Thoracic aorta (tissue), 2 donors: ENCODE data around the gene NEDD4L. TPM values are rescaled to one million over a fixed set of nuclear protein-coding genes. Genes with fewer than 3 reads are reported as not detected.
A peak's percentile ranks its signal among the peaks of the same experiment; 100 is the strongest.

ENCODE experiments used
- ATAC-seq: fragments of 150-250 bp; one replicate; pipeline ENCODE4 v1.8.0; 2017; ENCODE audit warnings: low read depth; ENCODE audit not compliant: insufficient number of reproducible peaks, low FRiP score
- DNase-seq: peaks from one replicate; pipeline ENCODE4 v3.0.0-alpha.2; 2020; ENCODE audit warnings: low spot score
- H3K27ac ChIP-seq, 2 donors: fragments of 200-600 bp; sonication (generic); 1 replicate in 1 of 2; 2 replicates in 1 of 2; pipeline ENCODE4 v1.5.1; 2016; ENCODE audit warnings: mild to moderate bottlenecking in 2 of 2, moderate library complexity in 2 of 2
- H3K27me3 ChIP-seq: fragments of 200-600 bp; sonication (generic); replicated peaks from 2 replicates; pipeline ENCODE4 v1.6.0; 2016; ENCODE audit warnings: mild to moderate bottlenecking; ENCODE audit not compliant: insufficient read depth
- H3K36me3 ChIP-seq: fragments of 200-600 bp; sonication (generic); one replicate; pipeline ENCODE4 v1.5.1; 2016
- H3K4me1 ChIP-seq, 2 donors: fragments of 200-600 bp; sonication (generic); 1 replicate in 1 of 2; 2 replicates in 1 of 2; pipeline versions ENCODE4 v1.5.1 to v1.6.0; 2016; ENCODE audit warnings: low read depth in 2 of 2, mild to moderate bottlenecking in 1 of 2; ENCODE audit not compliant: control insufficient read depth in 1 of 2
- H3K4me3 ChIP-seq: fragments of 200-600 bp; sonication (generic); 2 replicates; pipeline ENCODE4 v1.5.1; 2016; ENCODE audit warnings: mild to moderate bottlenecking
- H3K9me3 ChIP-seq: fragments of 200-600 bp; sonication (generic); 2 replicates; pipeline ENCODE4 v1.5.1; 2016
- CTCF ChIP-seq: fragments of 200-600 bp; sonication (generic); IDR thresholded peaks from one replicate; pipeline ENCODE4 v1.5.1; 2019; ENCODE audit warnings: antibody characterized with exemption
- total RNA-seq, 2 donors: library from RNA; depleted of rRNA; stranded (reverse); fragments of >200 nt; gene quantifications; one replicate each; pipeline versions ENCODE4 v1.1.0 to v1.2.3, GENCODE V29; 2016

NEDD4L gene
- total RNA-seq, 2 donors from 2014 or later: 13.9 to 22.9 TPM

GRCh38 chr18:58389745-58390144 is 345.7 kb downstream of the NEDD4L start:
- ATAC-seq (no peak), DNase-seq (no peak)
- H3K9me3 ChIP-seq: no peaks in the 10 kb centered on the region
- H3K27ac ChIP-seq: no peak overlapping the region
- peaks cover 0 to 24% of the 10 kb centered on the region in 2 donors for H3K4me1 ChIP-seq
- no peak overlapping the region for H3K4me3 ChIP-seq
- H3K36me3 ChIP-seq: no peaks in the 10 kb centered on the region
- TF ChIP-seq CTCF: no peak
- no peaks in the 10 kb centered on the region for H3K27me3 ChIP-seq

GRCh38 chr18:58390399-58390798 is 346.4 kb downstream of the NEDD4L start:
- Histone ChIP-seq H3K9me3 (no peaks in the 10 kb centered on the region), H3K27ac (no peak overlapping the region), H3K27me3 (no peaks in the 10 kb centered on the region), H3K4me3 (no peak overlapping the region), H3K4me1 (peaks cover 0 to 24% of the 10 kb centered on the region in 2 donors), H3K36me3 (no peaks in the 10 kb centered on the region)
- DNase-seq (no peak), ATAC-seq (no peak)
- TF ChIP-seq CTCF: no peak

DNA sequence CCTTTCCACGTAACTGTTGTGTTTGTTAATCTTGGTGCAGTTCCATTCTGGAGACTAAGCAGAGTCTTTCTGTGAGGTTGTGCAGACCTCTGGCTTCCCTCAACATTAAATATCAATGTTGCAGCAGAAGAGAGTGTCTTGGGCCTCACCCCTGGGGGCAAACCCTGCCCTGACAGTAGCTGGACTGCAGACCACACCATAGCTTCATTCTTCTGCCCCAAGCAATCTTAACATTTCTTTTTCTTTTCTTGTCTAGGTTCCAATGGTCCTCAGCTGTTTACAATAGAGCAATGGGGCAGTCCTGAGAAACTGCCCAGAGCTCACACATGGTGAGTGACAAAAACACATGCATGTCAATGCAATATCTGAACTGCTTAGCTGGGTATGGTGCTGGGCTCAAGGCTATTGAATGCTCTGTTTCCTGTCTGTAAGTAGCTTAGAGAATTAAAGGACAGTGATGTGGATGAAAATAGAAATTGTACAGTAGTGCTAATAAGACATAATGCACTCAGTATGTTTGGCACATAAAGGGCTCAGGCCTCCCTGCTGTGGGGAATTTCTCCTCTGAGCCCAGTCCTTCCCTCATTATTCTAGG is 347.3 kb downstream of the NEDD4L start:
- H3K9me3 ChIP-seq: no peaks in the 10 kb centered on the region
- no peaks in the 10 kb centered on the region for H3K36me3 ChIP-seq
- no peak for TF ChIP-seq CTCF
- no peaks in the 10 kb centered on the region for H3K27me3 ChIP-seq
- H3K27ac ChIP-seq: no peak overlapping the region
- DNase-seq (no peak), ATAC-seq (no peak)
- H3K4me1 ChIP-seq: peaks cover 0 to 24% of the 10 kb centered on the region in 2 donors
- no peak overlapping the region for H3K4me3 ChIP-seq

DNA sequence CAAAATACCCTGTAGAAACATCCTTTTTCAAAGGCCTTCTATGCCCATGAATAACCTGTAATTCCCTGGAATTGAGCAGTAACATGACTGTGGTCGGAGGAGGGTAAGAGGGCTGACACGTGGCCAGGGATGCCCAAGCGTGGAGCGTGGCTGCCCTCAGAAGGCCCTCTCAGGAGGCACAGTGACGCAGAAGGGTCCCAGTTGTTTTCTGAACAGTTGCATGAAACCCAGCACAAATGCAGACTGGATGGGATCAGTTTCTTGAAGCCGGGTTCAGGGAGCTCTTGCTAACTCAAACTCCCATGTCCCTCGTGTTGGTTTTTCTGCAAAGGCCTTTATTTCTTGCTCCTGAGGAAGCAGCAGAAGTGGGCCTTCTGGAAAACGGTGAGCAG is 347.9 kb downstream of the NEDD4L start:
- no peaks in the 10 kb centered on the region for H3K27me3 ChIP-seq
- H3K4me3 ChIP-seq: no peak overlapping the region
- TF ChIP-seq CTCF: no peak
- ATAC-seq (no peak), DNase-seq (no peak)
- H3K27ac ChIP-seq: no peak overlapping the region
- H3K4me1 ChIP-seq: peaks cover 0 to 24% of the 10 kb centered on the region in 2 donors
- no peaks in the 10 kb centered on the region for H3K36me3 ChIP-seq
- H3K9me3 ChIP-seq: no peaks in the 10 kb centered on the region

DNA sequence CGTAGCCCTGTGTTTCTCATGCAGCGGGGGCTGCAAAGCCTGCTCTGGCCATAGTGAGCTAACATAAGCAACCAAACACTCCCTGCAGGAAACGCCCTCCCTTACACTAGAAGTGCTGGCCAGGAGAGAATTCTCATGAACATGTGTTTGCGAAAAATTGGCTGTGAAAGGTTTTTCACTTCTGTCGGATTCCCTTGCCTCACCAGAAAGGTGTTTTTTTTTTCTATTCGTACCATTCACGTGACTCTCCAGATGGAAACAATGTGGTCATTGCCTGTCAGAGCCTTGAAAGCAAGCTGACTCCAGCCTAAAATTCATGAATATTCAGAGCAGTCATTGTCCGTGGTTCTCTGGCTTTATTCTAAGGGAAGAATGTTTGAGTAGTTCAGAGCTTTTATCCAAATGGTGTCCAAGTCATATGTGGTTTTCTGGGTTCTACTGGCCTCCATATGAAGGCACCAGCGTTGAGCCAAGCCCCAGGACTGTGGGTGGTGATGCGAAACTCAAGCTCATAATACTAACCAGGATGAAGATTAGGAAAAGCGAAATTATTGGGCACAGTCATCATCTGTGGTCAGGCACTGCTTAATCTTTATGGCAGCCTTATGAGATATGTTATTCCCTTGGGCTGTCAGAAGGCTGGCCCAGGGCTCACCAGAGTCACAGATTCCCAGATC is 348.4 kb downstream of the NEDD4L start:
- H3K4me3 ChIP-seq: no peak overlapping the region
- no peak for DNase-seq
- H3K36me3 ChIP-seq: no peaks in the 10 kb centered on the region
- H3K27ac ChIP-seq: peak overlapping the region in 1 of 2 donors; percentile 19
- ATAC-seq: peak; percentile 44
- TF ChIP-seq CTCF: no peak
- H3K27me3 ChIP-seq: no peaks in the 10 kb centered on the region
- no peaks in the 10 kb centered on the region for H3K9me3 ChIP-seq
- H3K4me1 ChIP-seq: peaks cover 0 to 24% of the 10 kb centered on the region in 2 donors
